Central memory CD8-positive, alpha-beta T cell (primary cell): ENCODE data around the gene NOP56.

ENCODE experiments used
- ATAC-seq: fragments of 150-1000 bp; cut with Tn5 transposase; replicated peaks from 2 replicates; pipeline ENCODE4 v1.10.0; 2022; ENCODE audit warnings: mild to moderate bottlenecking, moderate FRiP score, moderate number of reproducible peaks; ENCODE audit not compliant: poor library complexity, severe bottlenecking; ENCODE audit errors: extremely low read depth
- DNase-seq, 2 donors: peaks; one replicate each; pipeline ENCODE4 v3.0.0; 2021; ENCODE audit warnings: low spot score in 2 of 2
- H3K27ac Mint-ChIP-seq: one replicate; pipeline ENCODE4 v1.8.0; 2022; ENCODE audit warnings: low read depth, mild to moderate bottlenecking, moderate library complexity, mixed read lengths
- H3K27me3 Mint-ChIP-seq: one replicate; pipeline ENCODE4 v1.8.0; 2022; ENCODE audit warnings: mixed read lengths
- H3K36me3 Mint-ChIP-seq: one replicate; pipeline ENCODE4 v1.8.0; 2022; ENCODE audit warnings: mild to moderate bottlenecking, moderate library complexity, mixed read lengths; ENCODE audit not compliant: insufficient read depth
- H3K4me1 Mint-ChIP-seq: one replicate; pipeline ENCODE4 v1.8.0; 2022; ENCODE audit warnings: mixed read lengths
- H3K4me3 Mint-ChIP-seq: one replicate; pipeline ENCODE4 v1.8.0; 2022; ENCODE audit warnings: mild to moderate bottlenecking, moderate library complexity, mixed read lengths
- H3K9me3 Mint-ChIP-seq: one replicate; pipeline ENCODE4 v1.8.0; 2022; ENCODE audit warnings: mixed read lengths

NOP56 gene

GRCh38 chr20:2703716-2704475 lies 51.5 kb downstream of the NOP56 start:
- DNase-seq (no peak), ATAC-seq (no peak)
- Mint-ChIP-seq H3K27me3 (peaks cover 36% of the 10 kb centered on the region), H3K27ac (no peak overlapping the region), H3K36me3 (peaks cover 5% of the 10 kb centered on the region), H3K4me1 (no peaks in the 10 kb centered on the region), H3K9me3 (no peaks in the 10 kb centered on the region), H3K4me3 (no peak overlapping the region)

GRCh38 chr20:2705931-2706645 lies 53.7 kb downstream of the NOP56 start:
- no peak for ATAC-seq
- DNase-seq = peak in 1 of 2 donors; percentile 7
- H3K9me3 Mint-ChIP-seq = no peaks in the 10 kb centered on the region
- H3K4me3 Mint-ChIP-seq = no peak overlapping the region
- H3K27me3 Mint-ChIP-seq = peaks cover 24% of the 10 kb centered on the region
- H3K4me1 Mint-ChIP-seq = no peaks in the 10 kb centered on the region
- H3K36me3 Mint-ChIP-seq = peaks cover 3% of the 10 kb centered on the region
- no peak overlapping the region for H3K27ac Mint-ChIP-seq

- peak overlapping the region; percentile 3 for H3K27ac Mint-ChIP-seq
- peaks cover 3% of the 10 kb centered on the region for H3K36me3 Mint-ChIP-seq
- no peaks in the 10 kb centered on the region for H3K9me3 Mint-ChIP-seq
- ATAC-seq (no peak), DNase-seq (no peak)
- no peak overlapping the region for H3K4me3 Mint-ChIP-seq
- H3K27me3 Mint-ChIP-seq = peaks cover 17% of the 10 kb centered on the region
- no peaks in the 10 kb centered on the region for H3K4me1 Mint-ChIP-seq
Observed at GRCh38 chr20:2706688-2707352, 54.4 kb downstream of the NOP56 start.

- H3K9me3 Mint-ChIP-seq = no peaks in the 10 kb centered on the region
- H3K4me3 Mint-ChIP-seq = no peak overlapping the region
- no peaks in the 10 kb centered on the region for H3K4me1 Mint-ChIP-seq
- peaks cover 3% of the 10 kb centered on the region for H3K36me3 Mint-ChIP-seq
- H3K27ac Mint-ChIP-seq = peak overlapping the region; percentile 3
- H3K27me3 Mint-ChIP-seq = peaks cover 16% of the 10 kb centered on the region
- ATAC-seq (no peak), DNase-seq (no peak)
Observed at GRCh38 chr20:2707353-2708072, 55.1 kb downstream of the NOP56 start.
